ENCODE measurements around the gene RNF26. TPM values are rescaled to one million over a fixed set of nuclear protein-coding genes. Genes with fewer than 3 reads are reported as not detected.

Gene RNF26
- total and polyA plus RNA-seq, 5 donors from 2014 or later: 21.0 to 38.3 (median 37.2) TPM

DNA sequence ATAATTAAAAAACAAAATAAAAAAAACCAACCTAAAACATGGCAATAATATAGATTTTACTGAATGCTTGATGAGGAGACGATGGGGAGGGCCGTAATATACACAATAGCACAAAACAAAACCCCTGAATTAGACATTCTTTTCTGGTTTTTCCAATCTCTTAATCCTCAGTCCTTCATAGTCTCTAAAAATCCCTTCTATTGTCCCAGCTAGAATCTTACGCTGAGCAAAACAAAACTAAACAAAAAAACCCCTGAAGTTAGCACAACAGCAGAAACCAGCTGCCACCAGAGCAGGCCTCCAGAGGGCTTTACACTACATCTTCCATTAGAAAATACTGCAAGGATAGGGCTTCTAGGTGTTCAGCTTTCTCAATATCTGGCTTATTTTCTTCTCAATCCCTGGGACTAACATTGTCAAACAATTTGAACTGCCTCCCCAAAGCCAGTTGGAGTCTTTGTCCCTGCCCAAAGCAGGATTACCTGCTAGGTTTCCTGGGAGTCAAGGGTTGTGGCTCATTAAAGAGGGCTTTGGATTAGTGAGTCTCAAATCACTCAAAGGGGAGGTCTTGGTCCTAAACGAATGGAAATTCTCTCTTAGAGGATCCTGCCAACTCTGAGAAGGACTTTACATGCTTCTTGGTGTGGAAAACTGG lies 2.1 kb upstream of the RNF26 start:
- H3K27me3 Mint-ChIP-seq: peaks cover 35% of the 10 kb centered on the region
- Histone ChIP-seq H3K4me1 (ENCODE audit: control insufficient read depth, insufficient read depth, low read length, poor library complexity, severe bottlenecking) (peaks cover 16% of the 10 kb centered on the region), H3K27me3 (ENCODE audit: control insufficient read depth, insufficient read depth, low read length) (peaks cover 4% of the 10 kb centered on the region), H3K36me3 (ENCODE audit: control insufficient read depth, insufficient read depth, low read length) (no peaks in the 10 kb centered on the region), H3K27ac (ENCODE audit: insufficient read depth, low read length, poor library complexity, severe bottlenecking) (no peak overlapping the region), H3K9me3 (ENCODE audit: control insufficient read depth in 2 of 2, low read length in 2 of 2) (no peaks in the 10 kb centered on the region), H3K4me3 (ENCODE audit: low read depth, low read length) (no peak overlapping the region)
- peaks cover 7 to 38% (median 19%) of the 10 kb centered on the region in 4 donors for H3K4me1 Mint-ChIP-seq
- ATAC-seq (ENCODE audit: low read depth in 2 of 2) (no peak), DNase-seq (no peak)
- H3K36me3 Mint-ChIP-seq: peaks cover 5% of the 10 kb centered on the region
- peak overlapping the region; percentile 68 to 98 (median 95) for H3K4me3 Mint-ChIP-seq
- peak overlapping the region in 1 of 3 donors; percentile 97 for H3K27ac Mint-ChIP-seq
- no peaks in the 10 kb centered on the region for H3K9me3 Mint-ChIP-seq

DNA sequence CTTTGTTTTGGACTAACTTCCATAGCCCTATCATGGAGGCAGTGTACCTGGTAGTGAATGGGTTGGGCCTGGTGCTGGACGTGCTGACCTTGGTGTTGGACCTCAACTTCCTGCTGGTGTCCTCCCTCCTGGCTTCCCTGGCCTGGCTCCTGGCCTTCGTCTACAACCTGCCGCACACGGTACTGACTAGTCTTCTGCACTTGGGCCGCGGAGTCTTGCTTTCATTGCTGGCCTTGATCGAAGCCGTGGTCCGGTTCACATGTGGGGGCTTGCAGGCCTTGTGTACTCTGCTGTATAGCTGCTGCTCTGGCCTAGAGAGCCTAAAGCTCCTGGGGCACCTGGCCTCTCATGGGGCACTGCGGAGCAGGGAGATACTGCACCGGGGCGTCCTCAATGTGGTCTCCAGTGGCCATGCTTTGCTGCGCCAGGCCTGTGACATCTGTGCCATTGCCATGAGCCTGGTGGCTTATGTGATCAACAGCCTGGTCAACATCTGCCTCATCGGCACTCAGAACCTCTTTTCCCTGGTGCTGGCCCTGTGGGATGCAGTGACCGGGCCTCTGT lies 846 bp downstream of the RNF26 start:
- Mint-ChIP-seq H3K27ac (peak overlapping the region; percentile 87 to 99 (median 97)), H3K27me3 (peaks cover 36% of the 10 kb centered on the region), H3K9me3 (peaks cover 0 to 5% (median 0%) of the 10 kb centered on the region in 7 donors), H3K4me1 (peaks cover 12 to 58% (median 29%) of the 10 kb centered on the region in 4 donors), H3K4me3 (peak overlapping the region; percentile 94 to 98 (median 97)), H3K36me3 (peaks cover 11% of the 10 kb centered on the region)
- Histone ChIP-seq H3K36me3 (ENCODE audit: control insufficient read depth, insufficient read depth, low read length) (no peaks in the 10 kb centered on the region), H3K4me1 (ENCODE audit: control insufficient read depth, insufficient read depth, low read length, poor library complexity, severe bottlenecking) (peaks cover 33% of the 10 kb centered on the region), H3K27me3 (ENCODE audit: control insufficient read depth, insufficient read depth, low read length) (no peaks in the 10 kb centered on the region), H3K27ac (ENCODE audit: insufficient read depth, low read length, poor library complexity, severe bottlenecking) (peak overlapping the region; percentile 81), H3K4me3 (ENCODE audit: low read depth, low read length) (peak overlapping the region; percentile 84), H3K9me3 (ENCODE audit: control insufficient read depth in 2 of 2, low read length in 2 of 2) (no peaks in the 10 kb centered on the region)
- no peak for ATAC-seq (ENCODE audit: low read depth in 2 of 2)
- no peak for DNase-seq

DNA sequence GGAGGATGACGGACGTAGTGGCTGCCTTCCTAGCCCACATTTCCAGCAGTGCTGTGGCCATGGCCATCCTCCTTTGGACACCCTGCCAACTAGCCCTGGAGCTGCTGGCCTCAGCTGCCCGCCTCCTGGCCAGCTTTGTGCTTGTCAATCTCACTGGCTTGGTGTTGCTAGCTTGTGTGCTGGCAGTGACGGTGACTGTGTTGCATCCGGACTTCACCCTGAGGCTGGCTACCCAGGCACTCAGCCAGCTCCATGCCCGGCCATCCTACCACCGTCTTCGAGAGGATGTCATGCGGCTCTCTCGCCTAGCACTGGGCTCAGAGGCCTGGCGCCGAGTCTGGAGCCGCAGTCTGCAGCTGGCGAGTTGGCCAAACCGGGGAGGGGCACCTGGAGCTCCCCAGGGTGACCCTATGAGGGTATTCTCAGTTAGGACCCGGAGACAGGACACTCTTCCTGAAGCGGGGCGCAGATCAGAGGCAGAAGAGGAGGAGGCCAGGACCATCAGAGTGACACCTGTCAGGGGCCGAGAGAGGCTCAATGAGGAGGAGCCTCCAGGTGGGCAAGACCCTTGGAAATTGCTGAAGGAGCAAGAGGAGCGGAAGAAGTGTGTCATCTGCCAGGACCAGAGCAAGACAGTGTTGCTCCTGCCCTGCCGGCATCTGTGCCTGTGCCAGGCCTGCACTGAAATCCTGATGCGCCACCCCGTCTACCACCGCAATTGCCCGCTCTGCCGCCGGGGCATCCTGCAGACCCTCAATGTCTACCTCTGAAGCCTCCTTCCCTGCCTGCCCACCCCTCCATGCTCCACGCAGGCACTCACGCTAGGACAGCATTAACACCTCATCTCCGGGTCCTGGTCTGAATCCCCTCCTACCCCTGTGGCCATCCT lies 1.6 kb downstream of the RNF26 start:
- no peaks in the 10 kb centered on the region for H3K36me3 ChIP-seq (ENCODE audit: control insufficient read depth, insufficient read depth, low read length)
- H3K27ac ChIP-seq (ENCODE audit: insufficient read depth, low read length, poor library complexity, severe bottlenecking): no peak overlapping the region
- H3K27ac Mint-ChIP-seq: peak overlapping the region in 1 of 3 donors; percentile 97
- H3K4me3 Mint-ChIP-seq: peak overlapping the region; percentile 93 to 98 (median 96)
- peaks cover 40% of the 10 kb centered on the region for H3K4me1 ChIP-seq (ENCODE audit: control insufficient read depth, insufficient read depth, low read length, poor library complexity, severe bottlenecking)
- peaks cover 11% of the 10 kb centered on the region for H3K36me3 Mint-ChIP-seq
- no peaks in the 10 kb centered on the region for H3K9me3 ChIP-seq (ENCODE audit: control insufficient read depth in 2 of 2, low read length in 2 of 2)
- peaks cover 0 to 5% (median 0%) of the 10 kb centered on the region in 7 donors for H3K9me3 Mint-ChIP-seq
- H3K27me3 ChIP-seq (ENCODE audit: control insufficient read depth, insufficient read depth, low read length): peaks cover 2% of the 10 kb centered on the region
- DNase-seq: no peak
- ATAC-seq (ENCODE audit: low read depth in 2 of 2): no peak
- H3K4me3 ChIP-seq (ENCODE audit: low read depth, low read length): no peak overlapping the region
- H3K4me1 Mint-ChIP-seq: peaks cover 12 to 60% (median 30%) of the 10 kb centered on the region in 4 donors
- peaks cover 31% of the 10 kb centered on the region for H3K27me3 Mint-ChIP-seq

DNA sequence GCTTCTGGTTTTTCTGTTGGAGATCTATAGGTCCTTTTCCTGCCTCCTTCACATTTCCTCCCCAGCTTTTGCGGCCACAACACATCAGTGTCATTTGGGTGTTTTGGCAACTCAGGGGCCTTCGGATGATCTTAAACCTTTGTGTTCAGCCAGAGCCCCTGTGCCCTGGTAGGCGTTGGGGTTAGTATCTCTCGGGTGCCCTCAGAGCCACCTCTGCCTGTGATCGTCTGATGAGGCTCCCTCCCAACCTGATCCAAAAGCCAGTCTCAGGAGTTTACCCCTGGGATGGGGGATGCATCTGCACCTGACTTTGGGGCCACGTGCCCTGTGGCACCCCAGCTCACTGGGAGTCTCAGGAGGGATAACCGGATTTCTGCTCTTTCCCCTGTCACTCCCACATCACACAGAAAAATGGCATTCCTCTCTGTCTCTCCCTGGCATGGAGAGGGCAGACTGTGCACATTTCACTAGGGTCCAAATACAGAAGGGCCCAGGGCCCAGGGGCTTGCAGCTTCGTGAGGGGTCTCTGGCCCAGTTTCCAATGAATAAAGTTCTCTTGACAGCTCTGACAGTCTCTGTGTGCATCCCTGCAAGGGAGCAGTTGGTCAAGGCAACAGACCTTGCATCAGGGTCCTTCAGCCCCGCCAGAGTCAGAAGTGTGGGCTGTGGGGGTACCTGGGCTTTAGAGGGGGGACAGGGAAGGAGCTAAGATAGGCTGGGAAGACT lies 2.6 kb downstream of the RNF26 start:
- ATAC-seq (ENCODE audit: low read depth in 2 of 2) (no peak), DNase-seq (no peak)
- Histone ChIP-seq H3K27ac (ENCODE audit: insufficient read depth, low read length, poor library complexity, severe bottlenecking) (no peak overlapping the region), H3K4me1 (ENCODE audit: control insufficient read depth, insufficient read depth, low read length, poor library complexity, severe bottlenecking) (peaks cover 41% of the 10 kb centered on the region), H3K9me3 (ENCODE audit: control insufficient read depth in 2 of 2, low read length in 2 of 2) (no peaks in the 10 kb centered on the region), H3K27me3 (ENCODE audit: control insufficient read depth, insufficient read depth, low read length) (peaks cover 4% of the 10 kb centered on the region), H3K36me3 (ENCODE audit: control insufficient read depth, insufficient read depth, low read length) (no peaks in the 10 kb centered on the region), H3K4me3 (ENCODE audit: low read depth, low read length) (no peak overlapping the region)
- Mint-ChIP-seq H3K27me3 (peaks cover 41% of the 10 kb centered on the region), H3K4me3 (peak overlapping the region; percentile 74 to 94 (median 84)), H3K36me3 (peaks cover 11% of the 10 kb centered on the region), H3K4me1 (peaks cover 12 to 65% (median 33%) of the 10 kb centered on the region in 4 donors), H3K27ac (peak overlapping the region in 1 of 3 donors; percentile 25), H3K9me3 (peaks cover 0 to 5% (median 0%) of the 10 kb centered on the region in 7 donors)

DNA sequence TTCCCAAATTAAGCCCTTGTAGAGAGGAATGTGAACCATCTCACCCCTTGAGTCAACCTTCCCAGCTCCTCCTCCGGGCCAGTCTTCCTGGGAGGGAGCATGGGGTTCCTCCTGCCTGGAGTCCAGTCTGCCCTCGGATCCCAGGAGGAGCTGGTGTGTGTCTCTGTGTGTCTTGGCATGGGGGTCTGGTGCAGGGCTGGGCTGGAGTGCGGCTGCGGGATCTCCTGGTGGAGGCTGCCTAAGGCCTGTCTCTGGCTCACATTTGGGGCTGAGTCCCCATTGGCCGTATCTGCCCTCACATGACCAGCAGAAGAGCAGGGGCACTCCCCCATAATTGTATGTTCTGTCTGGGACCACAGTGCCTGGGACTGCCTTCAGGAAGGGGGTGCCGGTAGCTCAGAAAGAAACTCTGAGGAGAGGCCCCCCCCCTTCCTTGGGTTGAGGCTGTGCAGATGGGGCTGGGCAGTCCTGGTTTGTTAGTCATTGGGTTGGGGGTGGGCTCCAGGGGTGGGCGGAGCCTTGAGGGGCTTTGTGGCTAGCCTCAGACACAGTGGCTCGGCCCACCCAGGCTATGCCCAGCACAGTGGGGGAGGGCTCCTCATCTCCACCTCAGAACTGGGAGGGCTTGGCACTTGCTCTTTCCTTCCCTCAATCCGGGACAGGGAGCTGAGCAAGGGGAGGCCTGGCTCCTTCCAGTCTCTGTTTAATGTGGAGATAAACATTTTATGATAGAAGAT lies 3.4 kb downstream of the RNF26 start:
- peaks cover 41% of the 10 kb centered on the region for H3K27me3 Mint-ChIP-seq
- Histone ChIP-seq H3K36me3 (ENCODE audit: control insufficient read depth, insufficient read depth, low read length) (no peaks in the 10 kb centered on the region), H3K27ac (ENCODE audit: insufficient read depth, low read length, poor library complexity, severe bottlenecking) (no peak overlapping the region), H3K27me3 (ENCODE audit: control insufficient read depth, insufficient read depth, low read length) (peaks cover 4% of the 10 kb centered on the region), H3K4me3 (ENCODE audit: low read depth, low read length) (no peak overlapping the region), H3K4me1 (ENCODE audit: control insufficient read depth, insufficient read depth, low read length, poor library complexity, severe bottlenecking) (peaks cover 41% of the 10 kb centered on the region), H3K9me3 (ENCODE audit: control insufficient read depth in 2 of 2, low read length in 2 of 2) (no peaks in the 10 kb centered on the region)
- H3K27ac Mint-ChIP-seq: no peak overlapping the region
- peak overlapping the region in 3 of 4 donors; percentile 51 to 94 (median 63) for H3K4me3 Mint-ChIP-seq
- peaks cover 0 to 5% (median 0%) of the 10 kb centered on the region in 7 donors for H3K9me3 Mint-ChIP-seq
- H3K36me3 Mint-ChIP-seq: peaks cover 11% of the 10 kb centered on the region
- no peak for DNase-seq
- no peak for ATAC-seq (ENCODE audit: low read depth in 2 of 2)
- H3K4me1 Mint-ChIP-seq: peaks cover 12 to 65% (median 33%) of the 10 kb centered on the region in 4 donors

DNA sequence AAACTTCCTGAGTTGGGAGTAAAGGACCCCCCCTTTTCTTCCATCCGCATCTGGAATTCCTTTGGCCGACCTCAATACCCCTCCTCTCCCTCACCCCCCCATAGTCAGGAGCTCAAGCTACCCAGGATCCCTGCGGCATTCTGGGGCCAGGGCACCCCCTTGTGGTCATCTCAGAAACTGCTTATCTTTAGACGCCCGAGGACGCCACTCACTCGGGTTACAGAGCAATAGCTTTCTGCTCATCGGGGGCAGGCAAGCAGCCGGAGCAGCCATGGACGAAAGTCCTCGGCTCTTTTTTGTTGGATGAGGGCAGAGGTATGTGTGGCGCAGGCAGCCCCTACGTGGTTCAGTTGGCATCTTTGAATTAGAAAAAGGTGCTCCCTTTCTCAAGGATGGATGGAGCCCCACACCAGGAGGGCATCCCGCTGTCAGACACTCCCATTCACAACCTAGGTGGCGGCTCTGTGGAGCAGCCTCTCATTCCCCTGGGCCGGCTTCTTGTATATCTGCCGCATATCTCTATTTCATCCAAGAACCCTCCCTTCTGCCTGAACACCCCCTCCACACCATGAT lies 4.1 kb downstream of the RNF26 start:
- peak overlapping the region; percentile 48 to 94 (median 80) for H3K4me3 Mint-ChIP-seq
- H3K27ac Mint-ChIP-seq: peak overlapping the region in 2 of 3 donors; percentile 36 to 56
- DNase-seq (peak; percentile 43 to 72 (median 65)), ATAC-seq (ENCODE audit: low read depth in 2 of 2) (peak; percentile 18)
- peaks cover 0 to 5% (median 0%) of the 10 kb centered on the region in 7 donors for H3K9me3 Mint-ChIP-seq
- Histone ChIP-seq H3K27ac (ENCODE audit: insufficient read depth, low read length, poor library complexity, severe bottlenecking) (no peak overlapping the region), H3K4me1 (ENCODE audit: control insufficient read depth, insufficient read depth, low read length, poor library complexity, severe bottlenecking) (peaks cover 41% of the 10 kb centered on the region), H3K4me3 (ENCODE audit: low read depth, low read length) (no peak overlapping the region), H3K36me3 (ENCODE audit: control insufficient read depth, insufficient read depth, low read length) (no peaks in the 10 kb centered on the region), H3K9me3 (ENCODE audit: control insufficient read depth in 2 of 2, low read length in 2 of 2) (no peaks in the 10 kb centered on the region), H3K27me3 (ENCODE audit: control insufficient read depth, insufficient read depth, low read length) (peaks cover 4% of the 10 kb centered on the region)
- H3K36me3 Mint-ChIP-seq: peaks cover 11% of the 10 kb centered on the region
- H3K4me1 Mint-ChIP-seq: peaks cover 11 to 60% (median 32%) of the 10 kb centered on the region in 4 donors
- peaks cover 43% of the 10 kb centered on the region for H3K27me3 Mint-ChIP-seq

Data from CD4-positive, CD25-positive, alpha-beta regulatory T cell (primary cell).